ENCODE results near the gene DHRS12. TPM values are rescaled to one million over a fixed set of nuclear protein-coding genes. Genes with fewer than 3 reads are reported as not detected.

Gene DHRS12
- total RNA-seq, 1 experiment from 2014 or later = 10.2 TPM

- TF ChIP-seq TEAD4 (CRISPR knock-in tag; IDR thresholded peaks at IDR 0.05) = no peak
- TF ChIP-seq SMAD4 (CRISPR knock-in tag; IDR thresholded peaks at IDR 0.05) = no peak
- TF ChIP-seq, protein P1, sequence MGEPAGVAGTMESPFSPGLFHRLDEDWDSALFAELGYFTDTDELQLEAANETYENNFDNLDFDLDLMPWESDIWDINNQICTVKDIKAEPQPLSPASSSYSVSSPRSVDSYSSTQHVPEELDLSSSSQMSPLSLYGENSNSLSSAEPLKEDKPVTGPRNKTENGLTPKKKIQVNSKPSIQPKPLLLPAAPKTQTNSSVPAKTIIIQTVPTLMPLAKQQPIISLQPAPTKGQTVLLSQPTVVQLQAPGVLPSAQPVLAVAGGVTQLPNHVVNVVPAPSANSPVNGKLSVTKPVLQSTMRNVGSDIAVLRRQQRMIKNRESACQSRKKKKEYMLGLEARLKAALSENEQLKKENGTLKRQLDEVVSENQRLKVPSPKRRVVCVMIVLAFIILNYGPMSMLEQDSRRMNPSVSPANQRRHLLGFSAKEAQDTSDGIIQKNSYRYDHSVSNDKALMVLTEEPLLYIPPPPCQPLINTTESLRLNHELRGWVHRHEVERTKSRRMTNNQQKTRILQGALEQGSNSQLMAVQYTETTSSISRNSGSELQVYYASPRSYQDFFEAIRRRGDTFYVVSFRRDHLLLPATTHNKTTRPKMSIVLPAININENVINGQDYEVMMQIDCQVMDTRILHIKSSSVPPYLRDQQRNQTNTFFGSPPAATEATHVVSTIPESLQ (CRISPR knock-in tag; IDR thresholded peaks at IDR 0.05) = no peak
- TF ChIP-seq ERG (CRISPR knock-in tag; IDR thresholded peaks at IDR 0.05) = no peak
- TF ChIP-seq FOXK1 (CRISPR knock-in tag; IDR thresholded peaks at IDR 0.05) = no peak
- no peak for TF ChIP-seq ARID4B (CRISPR knock-in tag; IDR thresholded peaks at IDR 0.05; ENCODE audit: borderline replicate concordance)
- TF ChIP-seq ZNF232 (CRISPR knock-in tag; IDR thresholded peaks at IDR 0.05) = no peak
- TF ChIP-seq NFATC4 (CRISPR knock-in tag; IDR thresholded peaks at IDR 0.05) = no peak
- TF ChIP-seq GRHL2 (CRISPR knock-in tag; IDR thresholded peaks at IDR 0.05; ENCODE audit: insufficient replicate concordance, severe bottlenecking) = no peak
- TF ChIP-seq SOX15 (CRISPR knock-in tag; IDR thresholded peaks at IDR 0.05) = no peak
- no peak for TF ChIP-seq SP1 (CRISPR knock-in tag; conservative IDR thresholded peaks at IDR 0.05)
These were observed 26.0 kb downstream of the DHRS12 start (continued) for GRCh38 chr13:51777921-51778320.

DNA sequence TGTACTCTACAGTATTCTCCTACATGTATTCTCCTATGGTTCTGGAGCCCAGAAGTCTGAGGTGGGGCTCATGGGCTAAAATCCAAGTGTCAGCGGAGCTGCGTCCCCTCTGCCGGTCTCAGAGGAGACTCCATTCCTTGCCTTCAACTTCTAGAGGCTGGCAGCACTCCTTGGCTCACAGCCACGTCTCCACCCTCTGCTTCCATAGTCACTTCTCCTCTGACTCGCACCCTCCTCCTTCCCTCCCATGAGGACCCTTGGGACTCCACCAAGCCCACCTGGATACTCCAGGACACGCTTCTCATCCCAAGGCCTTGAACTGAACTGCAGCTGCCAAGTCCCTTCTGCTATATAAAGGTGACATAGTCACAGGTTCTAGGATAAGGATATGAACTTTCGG is 27.8 kb downstream of the DHRS12 start:
- Mint-ChIP-seq H3K27me3 (ENCODE audit: low read depth) (no peaks in the 10 kb centered on the region), H3K27ac (no peak overlapping the region), H3K4me1 (peaks cover 9% of the 10 kb centered on the region), H3K4me3 (no peak overlapping the region), H3K36me3 (no peaks in the 10 kb centered on the region), H3K9me3 (no peaks in the 10 kb centered on the region; the same call in 1 of the 2 replicates)
- ATAC-seq = no peak
- no peak for TF ChIP-seq ATF2 (CRISPR knock-in tag; IDR thresholded peaks at IDR 0.05; ENCODE audit: borderline replicate concordance, low read depth)
- no peak for TF ChIP-seq CBFB (CRISPR knock-in tag; IDR thresholded peaks at IDR 0.05; ENCODE audit: low read depth)
- TF ChIP-seq, protein P2, sequence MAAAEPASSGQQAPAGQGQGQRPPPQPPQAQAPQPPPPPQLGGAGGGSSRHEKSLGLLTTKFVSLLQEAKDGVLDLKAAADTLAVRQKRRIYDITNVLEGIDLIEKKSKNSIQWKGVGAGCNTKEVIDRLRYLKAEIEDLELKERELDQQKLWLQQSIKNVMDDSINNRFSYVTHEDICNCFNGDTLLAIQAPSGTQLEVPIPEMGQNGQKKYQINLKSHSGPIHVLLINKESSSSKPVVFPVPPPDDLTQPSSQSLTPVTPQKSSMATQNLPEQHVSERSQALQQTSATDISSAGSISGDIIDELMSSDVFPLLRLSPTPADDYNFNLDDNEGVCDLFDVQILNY (CRISPR knock-in tag; IDR thresholded peaks at IDR 0.05) = no peak
- TF ChIP-seq ATF3 (CRISPR knock-in tag; conservative IDR thresholded peaks at IDR 0.05) = no peak
- DNase-seq (ENCODE audit: low spot score) = no peak
- CTCF ChIA-PET = no interaction called here
- POLR2A ChIA-PET = no interaction called here

Measured in WTC11 (cell line).